DMS53 (cell line): Measurements from ENCODE around the gene PDE6C.

ENCODE experiments used
- DNase-seq: peaks from one replicate; lab custom pipeline; 2025; lab: John Stamatoyannopoulos, UW

Gene PDE6C

DNA sequence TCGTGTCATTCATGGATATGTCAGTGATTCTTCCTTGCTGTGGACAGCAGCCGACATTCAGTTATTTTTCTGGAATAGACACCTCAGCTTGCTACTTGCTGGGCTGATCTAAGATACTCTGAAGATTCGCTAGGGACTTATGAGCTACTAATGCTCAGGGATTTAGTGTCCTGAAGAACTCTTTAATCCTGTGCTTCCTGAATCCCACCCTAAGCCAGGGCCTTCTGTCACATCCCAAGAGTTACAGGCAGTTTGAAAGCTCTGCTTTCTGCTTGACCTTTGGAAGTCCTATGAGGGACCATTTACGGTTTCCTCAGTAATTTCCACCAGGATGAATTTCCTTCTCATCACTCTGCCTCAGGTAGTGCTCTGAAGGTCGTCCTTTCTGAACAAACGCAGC is at the start of gene PDE6C:
Gene PDE6C (plus strand): TSS at position 227 of the 400 bp plus-strand sequence. CDS start 189 bp downstream, outside the sequence.
- DNase-seq = no peak

- no peak for DNase-seq
Observed at GRCh38 chr10:93565446-93565845, 46.9 kb upstream of the PDE6C start.

DNA sequence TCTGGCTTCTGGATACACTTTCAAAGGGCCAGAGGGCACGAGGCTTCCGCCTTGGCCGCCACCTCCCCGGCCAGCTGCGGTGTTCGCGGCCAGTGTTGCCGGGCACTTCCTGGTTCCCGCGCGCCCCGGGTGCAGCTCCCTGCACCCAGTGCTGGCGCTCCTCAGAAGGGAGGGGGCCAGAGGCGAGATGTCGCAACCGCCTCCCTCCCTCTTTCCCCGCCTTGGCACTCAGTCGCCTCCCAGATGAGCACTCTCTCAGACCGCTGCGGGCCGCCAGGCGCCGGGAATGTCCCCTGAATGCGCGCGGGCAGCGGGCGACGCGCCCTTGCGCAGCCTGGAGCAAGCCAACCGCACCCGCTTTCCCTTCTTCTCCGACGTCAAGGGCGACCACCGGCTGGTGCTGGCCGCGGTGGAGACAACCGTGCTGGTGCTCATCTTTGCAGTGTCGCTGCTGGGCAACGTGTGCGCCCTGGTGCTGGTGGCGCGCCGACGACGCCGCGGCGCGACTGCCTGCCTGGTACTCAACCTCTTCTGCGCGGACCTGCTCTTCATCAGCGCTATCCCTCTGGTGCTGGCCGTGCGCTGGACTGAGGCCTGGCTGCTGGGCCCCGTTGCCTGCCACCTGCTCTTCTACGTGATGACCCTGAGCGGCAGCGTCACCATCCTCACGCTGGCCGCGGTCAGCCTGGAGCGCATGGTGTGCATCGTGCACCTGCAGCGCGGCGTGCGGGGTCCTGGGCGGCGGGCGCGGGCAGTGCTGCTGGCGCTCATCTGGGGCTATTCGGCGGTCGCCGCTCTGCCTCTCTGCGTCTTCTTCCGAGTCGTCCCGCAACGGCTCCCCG is 45.7 kb upstream of the PDE6C start, which contains the start of gene FFAR4:
Gene FFAR4 (plus strand): TSS at position 231 of the 842 bp plus-strand sequence. CDS start 56 bp downstream, at position 287.
- DNase-seq = peak; percentile 82

- peak; percentile 73 for DNase-seq
Observed at GRCh38 chr10:93567277-93568104, 44.8 kb upstream of the PDE6C start.

DNA sequence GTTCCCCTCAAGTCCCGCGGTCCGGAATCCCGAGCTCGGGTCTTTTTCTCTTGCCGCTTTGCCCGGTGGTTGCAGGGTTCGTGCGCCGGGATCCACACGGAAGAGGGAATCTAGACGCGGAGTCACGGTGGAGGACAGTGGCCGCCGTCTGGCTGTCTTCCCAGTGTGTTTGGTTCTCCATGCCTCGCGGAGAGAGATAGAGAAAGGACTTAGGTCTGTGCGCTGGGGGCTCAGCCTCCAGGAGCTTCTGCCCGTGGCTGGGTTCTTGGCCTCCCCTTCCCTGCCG is 44.3 kb upstream of the PDE6C start:
- DNase-seq = peak; percentile 73

GRCh38 chr10:93570383-93570782 is 42.0 kb upstream of the PDE6C start:
- peak; percentile 34 for DNase-seq

DNA sequence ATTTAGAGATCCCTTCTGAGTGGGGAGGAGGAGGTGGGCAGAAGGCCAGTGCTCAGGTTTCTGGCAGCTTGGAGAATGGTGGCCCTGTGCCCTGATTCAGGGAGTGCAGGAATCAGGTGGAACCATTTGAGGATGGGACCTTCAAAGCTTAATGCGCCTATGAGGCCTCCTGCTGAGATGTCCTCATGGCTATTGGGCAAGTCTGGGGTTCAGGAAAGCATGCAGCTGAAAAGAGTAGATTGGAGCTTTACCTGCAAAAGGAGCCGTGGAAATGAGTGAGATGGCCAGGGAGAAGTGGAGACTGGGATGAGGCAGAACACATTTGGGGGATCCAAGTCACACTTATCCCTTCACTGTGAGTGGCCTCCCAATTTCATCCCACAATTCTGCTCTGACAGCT is 39.7 kb upstream of the PDE6C start:
- no peak for DNase-seq

- peak; percentile 14 for DNase-seq
Observed at GRCh38 chr10:93573051-93573909, 39.1 kb upstream of the PDE6C start.

DNA sequence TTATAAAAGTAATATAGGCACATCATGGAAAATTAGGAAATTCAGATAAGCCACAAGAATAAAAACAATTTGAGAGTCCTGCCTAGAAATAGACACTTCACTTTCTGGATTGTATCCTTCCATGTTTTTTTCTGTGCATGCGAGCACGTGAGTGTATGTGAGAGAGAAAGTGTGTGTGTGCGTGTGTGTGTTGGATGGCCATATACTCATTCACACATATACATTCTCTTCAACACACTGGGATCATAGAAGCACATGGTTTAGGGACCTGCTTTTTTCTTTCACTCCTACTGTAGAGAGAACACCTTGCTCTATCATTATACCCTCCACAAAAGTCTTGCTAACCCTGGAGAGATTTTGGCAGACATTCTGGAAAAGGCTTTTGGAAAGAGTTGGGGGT is 38.4 kb upstream of the PDE6C start:
- no peak for DNase-seq

- DNase-seq = peak; percentile 51
Observed at GRCh38 chr10:93576888-93577287, 35.4 kb upstream of the PDE6C start.

- no peak for DNase-seq
Observed at GRCh38 chr10:93577565-93577964, 34.8 kb upstream of the PDE6C start.

DNA sequence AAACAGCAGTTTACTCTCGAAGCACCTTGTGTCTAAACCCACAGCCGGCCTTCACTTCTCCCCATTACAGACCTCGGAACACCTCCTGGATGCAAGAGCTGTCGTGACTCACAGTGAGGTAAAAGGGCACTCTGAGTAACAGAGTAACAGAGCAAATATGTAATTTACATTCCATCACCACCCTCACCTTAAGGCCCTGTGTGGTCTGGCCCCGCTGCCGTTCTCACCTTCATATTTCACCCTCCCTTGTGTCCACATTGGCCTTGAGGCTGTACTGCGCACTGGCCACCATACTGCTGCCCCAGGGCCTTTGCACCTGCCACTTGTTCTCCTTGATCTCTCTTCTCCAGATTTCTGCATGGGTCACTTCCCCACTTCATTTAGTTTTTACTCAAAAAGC is 33.2 kb upstream of the PDE6C start:
- DNase-seq = no peak

- DNase-seq = no peak
Observed at GRCh38 chr10:93579985-93580711, 32.2 kb upstream of the PDE6C start.

GRCh38 chr10:93580828-93581227 is 31.5 kb upstream of the PDE6C start:
- peak; percentile 36 for DNase-seq

DNA sequence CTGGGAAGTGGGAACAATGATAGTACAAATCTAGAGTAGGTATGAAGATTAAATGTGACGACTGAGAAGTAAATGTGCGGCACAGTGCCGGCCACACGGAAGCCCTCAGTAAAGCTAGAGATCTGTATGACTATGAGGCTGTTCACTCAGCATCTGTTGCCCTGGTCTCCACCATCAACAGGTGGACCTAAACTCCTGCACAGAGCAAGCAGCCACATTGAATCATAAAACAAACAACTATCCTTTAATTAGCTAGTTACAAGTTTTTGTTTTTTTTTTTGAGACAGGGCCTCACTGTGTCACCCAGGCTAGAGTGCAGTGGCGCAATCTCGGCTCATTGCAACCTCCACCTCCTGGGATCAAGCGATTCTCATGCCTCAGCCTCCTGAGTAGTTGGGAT is 27.9 kb upstream of the PDE6C start:
- DNase-seq = no peak

GRCh38 chr10:93589648-93590562 is 22.4 kb upstream of the PDE6C start:
- no peak for DNase-seq

GRCh38 chr10:93590638-93591037 is 21.7 kb upstream of the PDE6C start:
- DNase-seq = no peak

- DNase-seq = no peak
Observed at GRCh38 chr10:93591065-93591808, 21.1 kb upstream of the PDE6C start.

GRCh38 chr10:93593254-93593653 is 19.1 kb upstream of the PDE6C start:
- no peak for DNase-seq

DNA sequence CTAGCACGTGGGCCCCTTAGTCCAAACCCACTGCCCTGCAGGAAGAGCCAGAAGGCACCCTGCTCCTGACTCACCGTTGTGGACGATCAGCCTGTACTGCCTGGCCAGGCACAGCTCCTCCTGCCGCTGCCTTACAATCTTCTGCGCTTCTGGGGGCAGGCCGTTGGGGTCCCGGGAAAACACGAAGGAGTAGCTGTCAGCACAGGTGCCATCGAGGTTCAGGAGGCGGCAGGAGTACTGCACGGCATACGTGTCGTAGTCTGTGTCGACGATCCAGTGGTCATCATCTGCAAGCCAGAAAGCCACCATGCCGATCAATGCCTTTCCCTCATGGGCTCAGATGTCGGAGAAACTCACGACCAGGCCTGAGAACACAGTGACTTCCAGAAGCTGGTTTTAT is 18.6 kb upstream of the PDE6C start:
- DNase-seq = no peak
